Heart right ventricle (tissue), 16 donors: Measurements from ENCODE around the gene PLS1. TPM values are rescaled to one million over a fixed set of nuclear protein-coding genes. Genes with fewer than 3 reads are reported as not detected.

Experiments used
- ATAC-seq, 8 donors: fragments of 200-7000 bp; cut with Tn5 transposase; one replicate each; pipeline ENCODE4 v1.9.1; 2020; ENCODE audit warnings: mild to moderate bottlenecking in 8 of 8, moderate library complexity in 8 of 8, moderate number of reproducible peaks in 1 of 8
- DNase-seq, 2 donors: peaks; one replicate each; pipeline ENCODE4 v3.0.0-alpha.2; 2020
- H3K27ac ChIP-seq, 10 donors: fragments of 200-600 bp; sonication (generic) in 2 of 10; one replicate each; pipeline versions ENCODE4 v1.5.0 to v1.8.0; 2020 to 2022; ENCODE audit warnings: mild to moderate bottlenecking in 3 of 10
- H3K27me3 ChIP-seq, 7 donors: fragments of 200-600 bp; one replicate each; pipeline ENCODE4 v1.8.0; 2021 to 2022; ENCODE audit warnings: mild to moderate bottlenecking in 2 of 7
- H3K36me3 ChIP-seq, 9 donors: fragments of 200-600 bp; sonication (generic) in 1 of 9; one replicate each; pipeline versions ENCODE4 v1.5.0 to v1.8.0; 2020 to 2022; ENCODE audit warnings: mild to moderate bottlenecking in 2 of 9
- H3K4me1 ChIP-seq, 9 donors: fragments of 200-600 bp; sonication (generic) in 1 of 9; one replicate each; pipeline versions ENCODE4 v1.5.0 to v1.8.0; 2020 to 2022; ENCODE audit warnings: mild to moderate bottlenecking in 4 of 9
- H3K4me3 ChIP-seq, 10 donors: fragments of 200-600 bp; sonication (generic) in 2 of 10; one replicate each; pipeline versions ENCODE4 v1.5.0 to v1.8.0; 2020 to 2022; ENCODE audit warnings: mild to moderate bottlenecking in 7 of 10, moderate library complexity in 2 of 10
- H3K9me3 ChIP-seq, 11 donors: fragments of 200-600 bp in 10 of 11; sonication (generic) in 2 of 11; one replicate each; pipeline versions ENCODE4 v1.5.0 to v1.8.0; 2013 to 2022; ENCODE audit warnings: mild to moderate bottlenecking in 2 of 11, control low read depth in 1 of 11, moderate library complexity in 1 of 11
- WGBS, 2 donors: extraction: QIAGEN DNeasy Blood & Tissue Kit; methylation state at CpG; one replicate each; pipeline ENCODE4 v1.1.7; 2013; ENCODE audit warnings: inconsistent platforms in 1 of 2; 5-methylcytosine and 5-hydroxymethylcytosine counted together
- intact Hi-C, 10 donors: fragments of 100-400 bp; cut with DNase I; formaldehyde crosslinking; loops; one replicate each; pipeline versions ENCODE4 v1.11.1 to v1.14.2; 2022
- polyA plus RNA-seq, 2 donors: library from polyadenylated mRNA; stranded (reverse); fragments of 200-250 nt; gene quantifications; one replicate each; pipeline ENCODE4 v1.2.3, GENCODE V29; 2013
- total RNA-seq, 10 donors: library from RNA; stranded (reverse); fragmentation: NEBNext Ultra II Directional in 3 of 10; extraction: Animal tissue kit (Norgen Biotek cat#: 25700) in 3 of 10; gene quantifications; one replicate each; pipeline versions ENCODE4 v1.2.1 to v1.2.4, GENCODE V29; 2021 to 2023
- TF ChIP-seq, protein P1 (sequence below), 9 donors: fragments of 200-600 bp; sonication (generic) in 2 of 9; IDR thresholded peaks; one replicate each; pipeline versions ENCODE4 v1.5.0 to v1.8.0; 2021 to 2022; ENCODE audit warnings: antibody characterized with exemption in 9 of 9, mild to moderate bottlenecking in 5 of 9, moderate library complexity in 1 of 9
- donor health status: Arrhythmogenic right ventricular cardiomyopathy.
- donor health status: ischemic (EF 13 %, LVEDD 7.1; RV severe dilation, severe dysfunction).
- donor health status: healthy with polysubstance abuse.
- donor health status: DM: no; HTN: yes; CAD: no.
- donor health status: DM: no; HTN: no; CAD: no.
- donor health status: ischemic (EF 25% LVEDD 6.9; RV normal size, moderate dysfunction).
- donor health status: ischemic (EF 25% LVEDD 5.7; RV mildly dilated, moderate dysfunction).
- donor health status: healthy.
- donor health status: DM: yes; HTN: yes; CAD: no.
- donor health status: Ischemic cardiomyopathy.
- donor health status: ischemic (EF 35%, LVEDD 5.7; RV mildly dilated, moderate dysfunction).
- donor health status: nonischemic (EF 11% LVEDD 7.7; RV severe dilation, severe dysfunction).
- donor health status: DM: yes; HTN: yes; CAD: no.
- donor health status: PGD.
- donor health status: ischemic (EF 29% LVEDD 5.4; RV normal size, mild dysfunction).
- donor health status: nonischemic (EF 23%, LVEDD 6.1; RV moderate dilation, normal function).

The PLS1 gene
- total and polyA plus RNA-seq, 12 donors: 0.72 to 2.7 (median 1.5) TPM

DNA sequence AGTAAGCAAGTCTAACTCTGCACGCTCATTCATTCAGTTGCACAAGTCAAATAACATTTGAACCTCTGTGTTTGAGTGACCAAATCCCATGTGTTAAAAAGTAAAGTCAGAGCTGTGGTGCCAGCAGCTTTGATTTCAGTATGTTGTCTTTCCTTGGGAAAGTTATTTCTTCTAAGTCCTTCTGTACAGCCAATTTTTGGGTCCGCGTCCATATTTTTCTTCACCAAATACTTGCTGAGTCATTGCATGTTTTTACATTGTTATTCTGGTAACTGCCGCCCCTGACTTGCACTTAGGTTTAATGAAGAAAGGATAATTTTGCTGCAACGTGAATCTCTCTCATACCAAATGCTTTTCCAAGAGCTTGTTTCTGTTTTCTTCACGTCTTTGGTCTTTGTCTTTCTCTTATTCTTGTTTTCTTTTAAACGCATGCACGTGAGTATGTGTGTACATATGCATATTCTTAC, 56.7 kb downstream of the PLS1 start:
- no peaks in the 10 kb centered on the region for H3K36me3 ChIP-seq
- TF ChIP-seq, protein P1, sequence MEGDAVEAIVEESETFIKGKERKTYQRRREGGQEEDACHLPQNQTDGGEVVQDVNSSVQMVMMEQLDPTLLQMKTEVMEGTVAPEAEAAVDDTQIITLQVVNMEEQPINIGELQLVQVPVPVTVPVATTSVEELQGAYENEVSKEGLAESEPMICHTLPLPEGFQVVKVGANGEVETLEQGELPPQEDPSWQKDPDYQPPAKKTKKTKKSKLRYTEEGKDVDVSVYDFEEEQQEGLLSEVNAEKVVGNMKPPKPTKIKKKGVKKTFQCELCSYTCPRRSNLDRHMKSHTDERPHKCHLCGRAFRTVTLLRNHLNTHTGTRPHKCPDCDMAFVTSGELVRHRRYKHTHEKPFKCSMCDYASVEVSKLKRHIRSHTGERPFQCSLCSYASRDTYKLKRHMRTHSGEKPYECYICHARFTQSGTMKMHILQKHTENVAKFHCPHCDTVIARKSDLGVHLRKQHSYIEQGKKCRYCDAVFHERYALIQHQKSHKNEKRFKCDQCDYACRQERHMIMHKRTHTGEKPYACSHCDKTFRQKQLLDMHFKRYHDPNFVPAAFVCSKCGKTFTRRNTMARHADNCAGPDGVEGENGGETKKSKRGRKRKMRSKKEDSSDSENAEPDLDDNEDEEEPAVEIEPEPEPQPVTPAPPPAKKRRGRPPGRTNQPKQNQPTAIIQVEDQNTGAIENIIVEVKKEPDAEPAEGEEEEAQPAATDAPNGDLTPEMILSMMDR (IDR thresholded peaks at IDR 0.05): no peak
- no peaks in the 10 kb centered on the region for H3K27me3 ChIP-seq
- ATAC-seq: no peak
- no peaks in the 10 kb centered on the region for H3K9me3 ChIP-seq
- no peak overlapping the region for H3K27ac ChIP-seq
- peaks cover 0 to 11% (median 0%) of the 10 kb centered on the region in 9 donors for H3K4me1 ChIP-seq
- no peak overlapping the region for H3K4me3 ChIP-seq
- intact Hi-C loops: no loop called here
- whole genome bisulfite sequencing, 2 donors: 90 to 92% methylated on average over 8 of the region's 8 CpGs
- no peak for DNase-seq

DNA sequence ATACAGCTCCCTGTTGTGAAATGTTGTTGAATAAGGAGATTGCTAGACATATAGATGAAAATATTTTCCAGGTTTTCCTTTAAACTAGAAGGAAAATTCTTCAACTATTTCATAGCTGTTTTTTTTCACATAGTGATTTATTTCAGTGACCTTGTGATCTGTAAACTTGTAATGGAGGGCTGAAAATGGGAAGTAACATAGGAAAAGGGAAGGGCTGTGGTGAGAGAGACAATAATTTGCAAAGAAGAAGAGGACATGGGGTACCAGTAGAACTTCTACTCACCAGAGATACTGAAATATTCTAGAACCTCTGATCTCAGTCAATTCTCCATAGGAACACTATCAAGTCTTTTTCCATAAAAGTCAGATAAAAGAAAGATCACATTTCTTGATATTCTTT, 60.4 kb downstream of the PLS1 start:
- Histone ChIP-seq H3K36me3 (no peaks in the 10 kb centered on the region), H3K27ac (no peak overlapping the region), H3K27me3 (no peaks in the 10 kb centered on the region), H3K4me3 (no peak overlapping the region), H3K4me1 (peaks cover 0 to 6% (median 0%) of the 10 kb centered on the region in 9 donors), H3K9me3 (no peaks in the 10 kb centered on the region)
- DNase-seq: no peak
- ATAC-seq: no peak
- TF ChIP-seq, protein P1 (IDR thresholded peaks at IDR 0.05): no peak
- intact Hi-C loops: no loop called here

DNA sequence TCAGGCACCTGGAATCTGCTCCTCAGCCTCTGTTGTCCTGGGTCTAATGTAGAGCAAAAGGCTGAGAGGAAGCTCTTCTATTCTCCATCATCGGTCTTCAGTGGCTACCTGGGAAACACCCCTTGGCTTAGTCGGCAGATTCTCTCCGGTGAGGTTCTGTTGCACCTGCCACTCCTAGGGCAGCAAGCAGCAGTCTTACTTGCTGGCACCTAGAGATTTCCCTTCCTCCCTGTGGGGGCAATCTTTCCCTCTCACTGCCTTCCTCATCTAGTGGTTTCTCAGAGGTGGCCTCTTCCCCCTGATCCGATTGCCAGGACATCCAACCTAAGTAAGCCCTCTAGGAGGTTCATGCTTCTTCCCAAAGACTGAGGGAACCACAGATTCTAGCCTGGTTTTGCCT, 60.8 kb downstream of the PLS1 start:
- TF ChIP-seq, protein P1 (IDR thresholded peaks at IDR 0.05): no peak
- no peak for DNase-seq
- H3K36me3 ChIP-seq: no peaks in the 10 kb centered on the region

DNA sequence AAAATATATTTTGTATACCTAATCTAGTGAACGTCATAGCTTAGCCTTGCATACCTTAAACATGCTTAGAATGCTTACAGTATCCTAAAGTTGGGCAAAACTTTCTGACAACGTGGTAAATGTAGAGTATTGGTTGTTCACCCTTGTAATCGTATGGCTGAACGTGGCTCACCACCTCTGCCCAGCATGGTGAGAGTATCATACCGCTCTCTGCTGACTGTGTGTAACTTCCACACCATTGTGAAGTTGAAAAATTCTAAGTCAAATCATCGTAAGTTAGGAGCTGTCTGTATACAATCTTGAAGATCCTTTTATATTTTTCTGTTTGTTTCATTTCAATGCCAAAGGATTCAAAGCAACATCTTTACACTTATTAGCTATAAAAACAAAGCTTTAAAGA, 64.2 kb downstream of the PLS1 start:
- Histone ChIP-seq H3K27me3 (no peaks in the 10 kb centered on the region), H3K36me3 (no peaks in the 10 kb centered on the region), H3K4me3 (no peak overlapping the region), H3K4me1 (peaks cover 0 to 6% (median 0%) of the 10 kb centered on the region in 9 donors), H3K27ac (no peak overlapping the region), H3K9me3 (no peaks in the 10 kb centered on the region)
- ATAC-seq: no peak
- no peak for DNase-seq
- 67 to 69% methylated on average over 6 of the region's 6 CpGs for WGBS, 2 donors
- TF ChIP-seq, protein P1 (IDR thresholded peaks at IDR 0.05): no peak
- intact Hi-C loops: no loop called here

More for the DNA sequence above, 60.8 kb downstream of the PLS1 start:
- Histone ChIP-seq H3K9me3 (no peaks in the 10 kb centered on the region), H3K4me3 (no peak overlapping the region), H3K27me3 (no peaks in the 10 kb centered on the region), H3K4me1 (peaks cover 0 to 6% (median 0%) of the 10 kb centered on the region in 9 donors), H3K27ac (no peak overlapping the region)
- 93% methylated on average over 4 of the region's 4 CpGs for WGBS, 2 donors
- no peak for ATAC-seq
- intact Hi-C loops: no loop called here
